ENCODE data around the gene KMT2D.

KMT2D gene

DNA sequence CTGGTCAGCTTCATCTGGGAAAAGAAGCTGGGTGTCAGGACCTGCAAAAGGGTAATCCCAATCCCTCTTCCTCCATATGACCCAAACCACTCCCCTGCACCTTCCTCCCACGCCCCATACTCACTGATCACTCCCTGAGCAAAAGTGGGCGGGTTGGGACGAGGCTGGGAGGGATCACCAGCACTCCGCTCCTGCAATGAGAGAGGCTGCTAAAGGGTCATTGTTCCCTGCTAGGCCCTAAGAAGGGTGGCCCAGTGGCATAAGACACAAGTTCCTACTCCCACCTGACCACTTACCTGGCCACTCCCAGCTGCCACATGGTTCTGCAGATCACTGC lies 26.3 kb downstream of the KMT2D start:
- TF ChIP-seq, protein P1, sequence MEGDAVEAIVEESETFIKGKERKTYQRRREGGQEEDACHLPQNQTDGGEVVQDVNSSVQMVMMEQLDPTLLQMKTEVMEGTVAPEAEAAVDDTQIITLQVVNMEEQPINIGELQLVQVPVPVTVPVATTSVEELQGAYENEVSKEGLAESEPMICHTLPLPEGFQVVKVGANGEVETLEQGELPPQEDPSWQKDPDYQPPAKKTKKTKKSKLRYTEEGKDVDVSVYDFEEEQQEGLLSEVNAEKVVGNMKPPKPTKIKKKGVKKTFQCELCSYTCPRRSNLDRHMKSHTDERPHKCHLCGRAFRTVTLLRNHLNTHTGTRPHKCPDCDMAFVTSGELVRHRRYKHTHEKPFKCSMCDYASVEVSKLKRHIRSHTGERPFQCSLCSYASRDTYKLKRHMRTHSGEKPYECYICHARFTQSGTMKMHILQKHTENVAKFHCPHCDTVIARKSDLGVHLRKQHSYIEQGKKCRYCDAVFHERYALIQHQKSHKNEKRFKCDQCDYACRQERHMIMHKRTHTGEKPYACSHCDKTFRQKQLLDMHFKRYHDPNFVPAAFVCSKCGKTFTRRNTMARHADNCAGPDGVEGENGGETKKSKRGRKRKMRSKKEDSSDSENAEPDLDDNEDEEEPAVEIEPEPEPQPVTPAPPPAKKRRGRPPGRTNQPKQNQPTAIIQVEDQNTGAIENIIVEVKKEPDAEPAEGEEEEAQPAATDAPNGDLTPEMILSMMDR (IDR thresholded peaks at IDR 0.05; ENCODE audit: low read depth, low read length, missing control alignments) = no peak
- no peak overlapping the region for H3K4me3 ChIP-seq (replicated peaks; ENCODE audit: low read depth, low read length)
- DNase-seq (ENCODE audit: extremely low read depth, low read depth) = no peak

- TF ChIP-seq, protein P1 (IDR thresholded peaks at IDR 0.05; ENCODE audit: low read depth, low read length, missing control alignments) = no peak
- no peak for DNase-seq (ENCODE audit: extremely low read depth, low read depth)
- no peak overlapping the region for H3K4me3 ChIP-seq (replicated peaks; ENCODE audit: low read depth, low read length)
These were observed 26.8 kb downstream of the KMT2D start for GRCh38 chr12:49033611-49034285.

GRCh38 chr12:49032679-49033447 lies 27.7 kb downstream of the KMT2D start:
- no peak for DNase-seq (ENCODE audit: extremely low read depth, low read depth)
- TF ChIP-seq, protein P1 (IDR thresholded peaks at IDR 0.05; ENCODE audit: low read depth, low read length, missing control alignments) = no peak
- H3K4me3 ChIP-seq (replicated peaks; ENCODE audit: low read depth, low read length) = no peak overlapping the region

DNA sequence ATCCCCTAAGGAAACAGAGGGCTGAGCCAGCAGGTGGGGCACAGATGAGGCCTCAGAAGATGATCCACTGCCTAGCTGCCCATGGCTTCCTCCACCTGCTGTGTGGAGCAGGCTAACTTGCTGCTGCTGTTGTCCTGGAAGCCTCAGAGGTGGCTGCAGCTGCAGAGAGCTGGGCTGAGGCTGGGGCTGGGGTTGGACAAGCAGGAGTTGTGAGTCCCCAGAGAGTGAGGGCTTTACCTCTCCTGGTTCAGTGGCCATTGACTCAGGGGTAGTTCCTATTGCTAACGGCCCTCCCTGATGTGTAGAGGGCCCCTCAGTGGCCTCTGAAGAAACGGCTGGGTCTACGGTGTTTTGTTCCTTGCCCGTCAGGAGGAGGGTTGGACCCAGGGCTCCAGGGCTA lies 28.3 kb downstream of the KMT2D start:
- DNase-seq (ENCODE audit: extremely low read depth, low read depth) = no peak
- TF ChIP-seq, protein P1 (IDR thresholded peaks at IDR 0.05; ENCODE audit: low read depth, low read length, missing control alignments) = no peak
- H3K4me3 ChIP-seq (replicated peaks; ENCODE audit: low read depth, low read length) = no peak overlapping the region

DNA sequence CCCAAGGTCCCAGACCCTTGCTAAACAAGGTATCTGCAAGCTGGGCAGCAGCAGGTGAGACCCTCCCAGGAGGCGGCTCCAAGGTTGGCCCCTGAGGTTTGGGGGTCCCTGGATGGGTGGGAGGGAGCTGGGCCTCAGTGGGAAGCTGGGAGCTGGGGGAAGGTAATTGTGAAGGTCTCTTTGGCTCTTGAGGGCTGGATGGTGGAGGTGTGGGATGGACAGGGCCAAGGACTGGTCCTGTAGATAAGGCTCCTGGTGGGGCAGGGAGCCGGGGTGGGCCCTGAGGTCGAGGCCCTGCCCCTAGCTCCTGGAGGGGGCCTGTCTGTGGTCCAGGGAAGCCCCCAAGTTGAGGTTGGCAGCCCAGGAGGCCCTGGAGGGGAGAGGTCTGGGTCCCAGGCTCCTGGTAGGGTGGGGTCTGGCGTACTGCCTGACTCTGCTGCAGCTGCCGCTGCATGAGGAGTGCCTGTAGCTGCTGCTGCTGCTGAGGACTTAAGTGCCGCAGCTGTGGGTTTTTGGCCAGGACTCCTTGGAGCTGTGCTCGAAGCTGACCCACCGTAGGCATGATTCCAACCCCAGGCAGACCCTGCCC lies 28.9 kb downstream of the KMT2D start:
- H3K4me3 ChIP-seq (replicated peaks; ENCODE audit: low read depth, low read length) = no peak overlapping the region
- no peak for DNase-seq (ENCODE audit: extremely low read depth, low read depth)
- TF ChIP-seq, protein P1 (IDR thresholded peaks at IDR 0.05; ENCODE audit: low read depth, low read length, missing control alignments) = no peak

DNA sequence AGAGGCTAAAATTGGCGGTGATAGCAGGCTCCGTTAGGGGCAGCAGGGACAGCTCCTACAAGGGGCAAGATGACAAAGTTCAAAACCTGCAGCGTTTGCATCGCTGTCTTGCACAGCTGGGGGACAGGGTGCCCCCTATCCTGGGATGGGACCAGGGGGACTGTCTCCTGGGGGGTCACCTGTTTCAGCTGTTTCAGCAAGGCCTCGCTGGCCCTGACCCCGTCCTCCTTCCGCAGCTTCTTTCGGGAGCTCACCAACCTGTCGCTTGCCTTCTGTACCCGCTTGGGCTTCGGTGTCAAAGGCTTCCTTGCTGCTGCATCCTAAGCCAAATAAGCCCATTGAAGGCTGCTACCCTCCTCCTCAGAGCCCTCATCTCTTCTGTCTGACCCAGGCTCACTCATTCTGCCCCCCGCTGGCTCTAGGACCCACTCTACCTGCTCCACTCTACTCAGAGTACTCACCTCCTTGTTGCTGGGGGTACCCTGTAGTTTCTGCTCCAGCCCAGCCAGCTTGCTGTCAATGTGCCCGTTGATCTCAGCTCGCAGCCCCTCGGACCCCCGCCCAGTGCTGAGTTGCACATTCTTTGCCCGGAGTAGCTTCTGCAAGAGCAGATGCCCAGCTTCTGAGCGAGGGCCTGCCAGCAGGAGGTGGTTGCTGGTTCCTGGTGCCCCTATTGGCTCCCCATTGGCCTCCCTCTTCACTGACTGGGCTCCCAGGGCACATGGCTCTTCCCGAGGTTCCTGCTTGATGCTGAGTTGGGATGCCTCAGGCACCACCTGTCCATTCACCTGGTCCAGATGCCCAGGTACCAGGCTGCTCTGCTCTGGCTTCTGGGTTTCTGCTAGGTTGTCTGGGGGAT lies 29.7 kb downstream of the KMT2D start:
- no peak overlapping the region for H3K4me3 ChIP-seq (replicated peaks; ENCODE audit: low read depth, low read length)
- TF ChIP-seq, protein P1 (IDR thresholded peaks at IDR 0.05; ENCODE audit: low read depth, low read length, missing control alignments) = no peak
- DNase-seq (ENCODE audit: extremely low read depth, low read depth) = no peak
